GM19452 (cell line): ENCODE results near the gene GAS5.
A peak's percentile ranks its signal among the peaks of the same experiment; 100 is the strongest.
"Not testable (repeated sequence)": the region's sequence is repeated elsewhere in the genome, so short reads cannot be mapped to it uniquely, and the experiment has no call there.

Source experiments
- ATAC-seq: cut with Tn5 transposase; IDR thresholded peaks from one replicate; pipeline ENCODE4 v1.9.1; 2021; ENCODE audit not compliant: unreplicated experiment

GAS5 gene

DNA sequence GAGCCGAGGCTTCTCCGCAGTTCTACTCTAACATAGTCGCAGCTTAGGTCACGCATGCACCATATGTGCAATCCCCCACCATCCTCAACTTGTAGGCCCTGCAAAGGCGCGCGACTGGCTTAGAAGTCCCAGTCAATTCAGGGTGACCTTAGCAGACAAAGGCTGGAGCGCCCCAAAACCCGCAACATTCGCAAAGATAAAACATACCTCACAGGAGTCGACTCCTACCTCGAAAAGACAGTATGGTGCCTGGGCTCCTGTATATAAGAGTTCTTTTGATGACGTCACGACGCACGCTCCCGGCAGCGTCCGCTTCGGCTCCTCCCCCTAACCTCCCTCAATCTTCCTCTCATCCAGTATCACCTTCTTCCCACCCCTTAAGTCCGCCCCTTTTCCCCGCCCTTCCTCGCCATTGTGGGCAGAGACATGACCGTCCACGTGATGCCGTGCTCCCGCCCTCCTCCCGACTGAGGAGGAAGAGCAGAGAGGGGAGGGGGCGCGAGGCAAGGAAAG, at the start of gene GAS5:
Gene GAS5 (minus strand): TSS at position 237 of the 513 bp plus-strand sequence.
- peak; percentile 61 for ATAC-seq

GRCh38 chr1:173917149-173917548, 49.4 kb upstream of the GAS5 start, which contains the start of gene SERPINC1:
Gene SERPINC1, minus strand, starts transcription at chr1:173917327. Its CDS starts 68 bp downstream, at chr1:173917259.
- no peak for ATAC-seq

DNA sequence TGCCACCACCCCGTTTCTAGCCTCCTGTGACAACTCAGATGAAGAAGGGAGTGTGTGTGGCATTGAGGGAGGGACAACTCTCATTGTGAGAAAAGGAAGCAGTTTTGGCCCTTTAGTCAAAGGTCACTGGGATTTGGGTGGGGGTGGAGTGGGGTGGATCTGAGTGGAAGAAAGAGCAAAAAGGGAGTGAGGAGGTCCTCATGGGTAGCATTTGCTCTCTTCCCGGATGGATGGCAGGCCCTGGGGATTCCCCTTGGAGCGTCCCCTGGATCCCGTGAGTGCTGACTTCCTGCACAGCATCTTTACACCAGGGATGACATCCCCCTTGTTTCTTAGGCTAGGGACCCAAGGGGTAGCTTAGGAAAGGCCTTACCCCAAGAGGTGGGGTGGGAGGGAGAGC, 48.9 kb upstream of the GAS5 start:
- no peak for ATAC-seq

GRCh38 chr1:173915596-173915995, 47.8 kb upstream of the GAS5 start:
- ATAC-seq, result no peak

GRCh38 chr1:173914366-173914871, 46.6 kb upstream of the GAS5 start:
- ATAC-seq, result no peak

DNA sequence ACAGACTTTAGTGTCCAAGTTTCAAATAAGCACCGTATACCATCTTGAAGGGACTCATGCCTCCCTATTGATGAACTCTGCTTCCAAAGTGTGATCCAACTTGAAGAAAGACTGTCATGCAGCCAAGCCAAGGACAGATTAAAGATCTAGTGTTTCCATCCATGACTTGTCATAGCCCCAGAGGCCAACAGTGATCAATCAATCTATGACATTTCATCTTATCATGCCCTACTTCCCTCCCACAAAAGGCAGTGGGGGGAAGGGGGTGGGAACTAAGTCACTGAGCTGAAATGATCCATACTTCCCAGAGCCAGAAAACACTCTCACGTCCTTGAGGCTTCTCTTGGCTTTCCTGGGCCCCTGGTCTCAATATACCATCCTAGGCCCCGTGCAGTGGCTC, 45.3 kb upstream of the GAS5 start:
- no peak for ATAC-seq

DNA sequence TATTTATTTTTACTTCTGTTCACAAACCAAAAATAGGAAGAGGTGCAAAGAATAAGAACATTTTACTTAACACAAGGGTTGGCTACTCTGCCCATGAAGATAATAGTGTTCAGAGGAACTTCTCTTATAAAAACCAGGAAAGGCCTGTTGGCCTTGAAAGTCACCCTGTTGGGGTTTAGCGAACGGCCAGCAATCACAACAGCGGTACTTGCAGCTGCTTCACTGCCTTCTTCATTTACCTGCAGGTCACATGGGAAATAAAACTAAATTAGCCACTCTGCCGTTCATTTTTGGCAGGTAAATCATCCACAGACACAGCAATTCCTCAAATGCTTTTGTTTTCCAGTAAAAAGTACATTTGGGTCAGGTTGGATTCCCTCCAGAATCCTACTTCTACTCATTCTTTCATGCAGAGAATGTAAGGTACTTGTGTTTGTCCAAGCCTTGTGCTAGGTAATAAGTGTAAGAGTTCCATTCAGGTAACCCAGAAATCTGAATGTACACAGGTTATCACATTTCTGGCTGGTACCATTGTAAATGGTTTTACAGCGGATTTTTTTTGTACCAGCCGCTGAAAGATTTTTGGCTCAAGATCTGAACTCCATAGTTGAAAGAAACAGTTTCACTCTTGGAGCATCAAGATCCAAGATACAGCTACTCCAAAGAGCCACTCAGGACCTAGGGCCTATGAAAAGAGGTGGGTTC, 36.2 kb upstream of the GAS5 start:
- no peak for ATAC-seq

GRCh38 chr1:173900992-173901391, 33.2 kb upstream of the GAS5 start:
- no peak for ATAC-seq

- no peak for ATAC-seq
These were observed 32.6 kb upstream of the GAS5 start for GRCh38 chr1:173900427-173900826.

- ATAC-seq, result no peak
These were observed 26.4 kb upstream of the GAS5 start for GRCh38 chr1:173894189-173894588.

DNA sequence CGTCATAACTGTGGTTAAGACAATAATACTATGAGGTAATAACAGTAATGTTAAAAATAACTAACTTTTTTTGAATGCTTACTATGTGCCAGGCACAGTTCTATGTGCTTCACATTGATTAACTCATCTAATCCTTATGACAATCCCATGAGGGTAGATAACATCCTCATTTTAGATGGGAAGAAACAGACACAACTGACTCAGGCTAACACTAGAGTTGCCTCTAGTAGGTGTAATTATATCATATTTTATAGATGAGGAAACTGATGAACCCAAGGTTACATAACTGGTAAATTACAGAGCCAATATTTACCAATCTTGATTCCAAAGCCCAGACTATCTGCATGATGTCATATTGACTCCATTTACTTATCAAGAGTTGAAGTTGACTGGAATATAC, 25.8 kb upstream of the GAS5 start:
- no peak for ATAC-seq

DNA sequence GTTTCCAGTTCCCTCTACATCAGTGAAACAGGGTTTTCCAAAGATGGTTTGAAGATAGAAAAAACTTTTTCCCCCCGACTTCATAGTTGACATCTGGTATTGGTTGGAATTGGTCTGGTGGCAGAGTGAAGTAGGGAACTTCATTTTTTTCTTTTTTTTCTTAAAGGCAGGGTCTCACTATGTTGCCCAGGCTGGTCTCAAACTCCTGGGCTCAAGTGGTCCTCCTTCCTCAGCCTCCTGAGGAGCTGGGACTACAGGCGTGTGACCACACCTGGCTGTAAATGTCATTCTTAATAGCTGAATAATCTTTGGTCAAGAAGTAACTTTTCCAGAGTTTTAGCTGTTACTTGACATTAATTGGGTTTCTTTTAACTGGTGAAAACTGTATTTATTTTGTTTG, 22.1 kb upstream of the GAS5 start:
- ATAC-seq, result no peak

DNA sequence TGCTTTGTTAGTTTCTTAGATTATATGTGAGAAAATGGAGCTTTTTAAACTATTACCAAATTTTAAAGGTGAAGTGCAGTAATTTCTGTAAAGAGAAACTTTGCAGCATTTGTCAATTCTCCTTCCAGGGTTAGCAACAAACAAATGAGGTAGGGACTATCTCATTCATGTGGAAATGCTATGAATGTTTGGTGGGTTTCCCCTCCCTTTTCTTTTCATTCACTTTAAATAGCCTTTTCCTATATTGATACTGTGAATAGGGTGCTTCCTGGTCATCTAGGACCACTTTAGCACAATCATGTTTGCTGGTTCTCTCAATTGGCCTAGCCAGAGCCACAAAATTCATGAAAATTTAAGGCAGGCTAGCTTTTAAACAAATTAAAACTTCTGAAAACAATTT, 21.0 kb upstream of the GAS5 start:
- ATAC-seq, result no peak

GRCh38 chr1:173887627-173888026, 19.8 kb upstream of the GAS5 start:
- no peak for ATAC-seq

DNA sequence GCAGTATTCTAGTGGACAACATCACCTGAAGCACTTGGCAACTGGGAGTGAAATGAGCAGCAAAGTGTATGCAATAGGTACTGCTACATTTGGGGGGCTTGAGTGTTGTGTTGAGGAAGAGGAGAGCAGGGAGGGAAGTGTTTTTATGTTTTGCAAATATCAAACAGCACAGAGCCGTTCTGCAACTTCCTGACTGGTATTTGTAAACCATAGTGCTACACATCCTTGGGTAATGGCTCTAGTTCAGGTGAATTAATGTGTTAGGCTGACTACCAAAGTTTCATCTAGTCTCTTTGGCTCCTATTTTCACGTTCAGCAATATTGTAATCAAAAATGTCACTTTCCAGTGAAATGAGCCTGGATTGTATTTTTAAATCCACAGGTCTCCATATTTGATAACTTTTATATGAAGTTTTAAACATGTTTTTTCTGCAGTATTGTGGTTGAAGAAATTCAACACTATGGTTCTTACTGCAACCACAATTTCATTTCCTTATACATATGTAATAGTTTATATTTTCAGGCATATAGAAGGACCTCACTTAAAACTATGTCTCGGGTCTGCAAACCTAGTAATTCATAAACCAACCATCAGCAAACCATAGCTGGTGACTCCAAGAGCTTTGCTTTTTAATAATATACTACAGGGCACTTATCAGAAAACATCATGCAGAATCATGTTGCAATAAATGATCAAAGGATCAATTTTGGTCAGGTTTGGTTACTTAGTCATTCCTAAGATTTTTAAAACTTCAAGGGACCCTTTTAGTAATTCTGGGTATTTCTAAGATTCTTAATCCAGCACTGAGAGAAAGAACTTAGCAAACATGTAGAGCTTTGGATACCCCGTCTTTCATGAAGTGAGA, 19.2 kb upstream of the GAS5 start:
- no peak for ATAC-seq

- ATAC-seq, result no peak
These were observed 16.9 kb upstream of the GAS5 start for GRCh38 chr1:173884701-173885100.

DNA sequence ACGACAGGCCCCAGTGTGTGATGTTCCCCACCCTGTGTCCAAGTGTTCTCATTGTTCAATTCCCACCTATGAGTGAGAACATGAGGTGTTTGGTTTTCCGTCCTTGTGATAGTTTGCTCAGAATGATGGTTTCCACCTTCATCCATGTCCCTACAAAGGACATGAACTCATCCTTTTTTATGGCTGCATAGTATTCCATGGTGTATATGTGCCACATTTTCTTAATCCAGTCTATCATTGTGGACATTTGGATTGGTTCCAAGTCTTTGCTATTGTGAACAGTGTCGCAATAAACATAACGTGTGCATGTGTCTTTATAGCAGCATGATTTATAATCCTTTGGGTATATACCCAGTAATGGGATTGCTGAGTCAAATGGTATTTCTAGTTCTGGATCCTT, 13.3 kb upstream of the GAS5 start:
- ATAC-seq, result not testable (repeated sequence)

DNA sequence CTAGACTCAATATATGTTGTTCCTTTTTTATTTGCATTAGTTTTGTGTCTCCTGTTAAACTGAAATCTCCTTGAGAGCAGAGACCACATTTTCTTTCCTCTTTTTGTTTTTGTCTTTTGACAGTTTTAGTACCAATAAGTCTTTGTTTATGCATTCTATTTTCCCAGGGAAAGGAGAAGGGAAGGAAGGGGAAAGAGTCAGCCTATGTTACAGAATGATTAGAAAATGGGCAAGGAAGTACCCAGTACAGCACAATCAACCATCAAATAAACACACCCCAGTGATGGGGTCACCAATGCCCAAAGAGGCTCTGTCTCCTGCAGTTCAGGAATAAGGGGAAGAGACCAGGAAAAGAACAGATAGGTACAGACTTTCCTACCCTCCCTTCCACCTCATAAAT, 10.5 kb upstream of the GAS5 start:
- ATAC-seq, result no peak

GRCh38 chr1:173876732-173877131, 8.9 kb upstream of the GAS5 start:
- ATAC-seq, result no peak

DNA sequence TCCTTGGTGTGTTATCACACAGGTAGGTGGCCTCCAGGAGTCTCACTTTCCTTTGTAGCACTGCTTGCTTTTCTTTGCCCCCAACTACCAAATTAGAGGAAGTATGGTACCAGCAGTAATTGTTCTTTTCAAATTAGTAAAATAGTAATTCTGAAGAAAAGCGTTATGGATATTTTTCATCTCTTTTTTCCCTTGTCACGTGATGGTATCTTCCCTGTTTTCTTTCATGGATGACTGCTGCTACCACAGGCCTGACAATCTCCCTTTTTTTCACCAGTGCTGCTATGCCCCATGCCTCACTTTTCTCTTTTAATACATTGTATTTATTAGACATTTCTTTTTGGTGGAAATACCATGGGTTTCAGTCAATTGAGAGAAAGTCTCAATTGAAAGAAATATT, 3.7 kb upstream of the GAS5 start:
- no peak for ATAC-seq

GRCh38 chr1:173871091-173871490, 3.3 kb upstream of the GAS5 start:
- no peak for ATAC-seq
